Activated naive CD8-positive, alpha-beta T cell (primary cell): ENCODE data around the gene RFK.

ENCODE experiments used
- H3K27ac Mint-ChIP-seq: one replicate; pipeline ENCODE4 v1.8.0; 2021; ENCODE audit warnings: mixed read lengths
- H3K27me3 Mint-ChIP-seq: one replicate; pipeline ENCODE4 v1.8.0; 2021; ENCODE audit warnings: mixed read lengths
- H3K36me3 Mint-ChIP-seq: one replicate; pipeline ENCODE4 v1.8.0; 2021; ENCODE audit warnings: mixed read lengths
- H3K4me1 Mint-ChIP-seq: one replicate; pipeline ENCODE4 v1.8.0; 2021; ENCODE audit warnings: low read depth, mixed read lengths
- H3K4me3 Mint-ChIP-seq: one replicate; pipeline ENCODE4 v1.8.0; 2021; ENCODE audit warnings: mild to moderate bottlenecking, mixed read lengths
- H3K9me3 Mint-ChIP-seq: one replicate; pipeline ENCODE4 v1.8.0; 2021; ENCODE audit warnings: low read depth, mixed read lengths

Gene RFK

DNA sequence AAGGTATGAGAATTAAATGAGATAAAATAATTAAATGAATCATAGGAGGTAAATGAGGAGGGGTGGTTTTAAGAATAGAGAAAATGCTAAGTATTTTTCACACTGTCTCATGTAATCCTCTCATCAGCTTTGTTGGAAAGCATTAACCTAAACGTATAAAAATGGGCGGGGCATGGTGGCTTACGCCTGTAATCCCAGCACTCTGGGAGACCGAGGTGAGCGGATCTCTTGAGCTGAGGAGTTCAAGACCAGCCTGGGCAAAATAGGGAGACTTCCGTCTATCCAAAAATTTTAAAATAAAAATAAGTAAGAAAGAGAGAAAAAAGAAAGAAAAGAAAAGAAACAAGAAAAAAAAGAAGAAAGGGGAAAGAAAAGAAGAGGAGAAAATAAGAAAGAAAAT, 1.9 kb upstream of the RFK start:
- no peak overlapping the region for H3K4me3 Mint-ChIP-seq
- peaks cover 27% of the 10 kb centered on the region for H3K4me1 Mint-ChIP-seq
- H3K9me3 Mint-ChIP-seq, result no peaks in the 10 kb centered on the region
- H3K27ac Mint-ChIP-seq, result no peak overlapping the region
- H3K36me3 Mint-ChIP-seq, result peaks cover 10% of the 10 kb centered on the region
- H3K27me3 Mint-ChIP-seq, result no peaks in the 10 kb centered on the region

GRCh38 chr9:76395381-76395780, 1.2 kb upstream of the RFK start:
- H3K27me3 Mint-ChIP-seq, result no peaks in the 10 kb centered on the region
- H3K9me3 Mint-ChIP-seq, result no peaks in the 10 kb centered on the region
- peaks cover 14% of the 10 kb centered on the region for H3K36me3 Mint-ChIP-seq
- peaks cover 33% of the 10 kb centered on the region for H3K4me1 Mint-ChIP-seq
- peak overlapping the region; percentile 40 for H3K4me3 Mint-ChIP-seq
- peak overlapping the region; percentile 70 for H3K27ac Mint-ChIP-seq

GRCh38 chr9:76394960-76395252, 680 bp upstream of the RFK start:
- Mint-ChIP-seq H3K4me1 (peaks cover 33% of the 10 kb centered on the region), H3K27me3 (no peaks in the 10 kb centered on the region), H3K27ac (peak overlapping the region; percentile 97), H3K36me3 (peaks cover 14% of the 10 kb centered on the region), H3K4me3 (peak overlapping the region; percentile 99), H3K9me3 (no peaks in the 10 kb centered on the region)

- Mint-ChIP-seq H3K4me1 (peaks cover 36% of the 10 kb centered on the region), H3K27ac (no peak overlapping the region)
These were observed 3.6 kb downstream of the RFK start for GRCh38 chr9:76390656-76391055.

DNA sequence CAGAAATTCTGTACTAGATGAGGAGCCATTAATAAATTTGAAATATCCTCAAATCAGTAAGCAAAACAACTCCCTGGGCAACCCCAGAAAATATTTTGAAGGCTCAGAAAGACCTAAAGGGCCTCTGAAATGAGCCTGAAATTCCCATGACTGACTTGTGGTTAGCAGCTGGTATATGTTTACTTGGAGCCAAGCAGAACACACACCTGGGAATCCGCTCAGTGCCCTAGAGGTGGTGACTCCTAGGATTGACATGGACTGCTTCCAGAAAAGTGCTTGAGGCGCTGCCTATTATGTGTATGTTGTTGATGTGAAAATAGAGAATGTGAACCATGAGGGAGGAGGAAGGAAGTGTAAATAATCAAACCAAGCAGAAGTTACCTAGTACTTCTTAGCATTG, 14.7 kb downstream of the RFK start:
- Mint-ChIP-seq H3K4me3 (no peak overlapping the region), H3K4me1 (no peaks in the 10 kb centered on the region)

More at GRCh38 chr9:76390656-76391055, 3.6 kb downstream of the RFK start:
- Mint-ChIP-seq H3K9me3 (no peaks in the 10 kb centered on the region), H3K36me3 (peaks cover 21% of the 10 kb centered on the region), H3K27me3 (no peaks in the 10 kb centered on the region), H3K4me3 (no peak overlapping the region)

GRCh38 chr9:76378367-76379073, 15.7 kb downstream of the RFK start:
- no peak overlapping the region for H3K27ac Mint-ChIP-seq

More for the DNA sequence above, 14.7 kb downstream of the RFK start:
- Mint-ChIP-seq H3K9me3 (no peaks in the 10 kb centered on the region), H3K36me3 (peaks cover 9% of the 10 kb centered on the region), H3K27me3 (no peaks in the 10 kb centered on the region), H3K27ac (no peak overlapping the region)

GRCh38 chr9:76377791-76378190, 16.4 kb downstream of the RFK start:
- Mint-ChIP-seq H3K9me3 (no peaks in the 10 kb centered on the region), H3K27ac (no peak overlapping the region), H3K4me1 (no peaks in the 10 kb centered on the region), H3K36me3 (peaks cover 5% of the 10 kb centered on the region), H3K27me3 (no peaks in the 10 kb centered on the region), H3K4me3 (no peak overlapping the region)

More at GRCh38 chr9:76378367-76379073, 15.7 kb downstream of the RFK start:
- H3K4me1 Mint-ChIP-seq, result no peaks in the 10 kb centered on the region
- H3K9me3 Mint-ChIP-seq, result no peaks in the 10 kb centered on the region
- H3K36me3 Mint-ChIP-seq, result peaks cover 8% of the 10 kb centered on the region
- no peak overlapping the region for H3K4me3 Mint-ChIP-seq
- H3K27me3 Mint-ChIP-seq, result no peaks in the 10 kb centered on the region

- H3K9me3 Mint-ChIP-seq, result no peaks in the 10 kb centered on the region
- H3K27ac Mint-ChIP-seq, result no peak overlapping the region
These were observed 19.3 kb downstream of the RFK start for GRCh38 chr9:76374783-76375559.

GRCh38 chr9:76373784-76374474, 20.3 kb downstream of the RFK start:
- Mint-ChIP-seq H3K27ac (no peak overlapping the region), H3K36me3 (peaks cover 3% of the 10 kb centered on the region), H3K4me3 (no peak overlapping the region), H3K4me1 (no peaks in the 10 kb centered on the region), H3K27me3 (no peaks in the 10 kb centered on the region), H3K9me3 (no peaks in the 10 kb centered on the region)

More at GRCh38 chr9:76374783-76375559, 19.3 kb downstream of the RFK start:
- Mint-ChIP-seq H3K27me3 (no peaks in the 10 kb centered on the region), H3K4me1 (no peaks in the 10 kb centered on the region), H3K4me3 (no peak overlapping the region), H3K36me3 (peaks cover 3% of the 10 kb centered on the region)

DNA sequence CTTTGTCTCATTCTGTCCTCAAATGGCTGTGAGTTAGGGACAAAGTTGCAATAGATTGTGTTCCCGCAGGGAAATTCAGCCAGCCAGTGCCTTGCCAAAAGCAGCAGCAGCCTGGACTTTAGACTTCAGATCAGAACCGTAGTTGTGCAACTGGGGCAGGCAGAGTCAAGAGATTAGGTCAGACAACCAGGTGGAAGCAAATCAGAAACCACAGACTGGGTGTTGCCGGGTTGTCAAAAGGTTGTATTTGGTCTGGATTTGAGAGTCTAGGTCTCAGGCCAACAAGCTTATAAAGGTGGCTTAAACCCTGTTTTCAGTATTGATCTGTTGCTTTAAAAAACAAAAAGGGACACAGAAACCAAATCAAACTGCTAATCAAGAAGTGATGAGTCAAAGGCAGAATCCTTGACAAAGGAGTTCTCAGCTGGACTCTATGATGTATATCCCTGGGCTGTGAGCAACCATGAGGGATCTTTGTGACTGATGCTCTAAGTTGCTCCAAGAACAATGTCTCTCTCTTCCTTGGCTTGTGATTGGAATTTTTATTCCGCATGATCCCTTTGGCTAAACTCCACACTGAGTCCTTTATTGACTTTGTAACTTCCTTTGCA, 20.9 kb downstream of the RFK start:
- H3K27ac Mint-ChIP-seq, result no peak overlapping the region
- no peaks in the 10 kb centered on the region for H3K27me3 Mint-ChIP-seq
- H3K36me3 Mint-ChIP-seq, result peaks cover 3% of the 10 kb centered on the region
- no peaks in the 10 kb centered on the region for H3K4me1 Mint-ChIP-seq
- no peak overlapping the region for H3K4me3 Mint-ChIP-seq
- no peaks in the 10 kb centered on the region for H3K9me3 Mint-ChIP-seq

- H3K4me1 Mint-ChIP-seq, result no peaks in the 10 kb centered on the region
- peaks cover 3% of the 10 kb centered on the region for H3K36me3 Mint-ChIP-seq
- no peak overlapping the region for H3K27ac Mint-ChIP-seq
- H3K4me3 Mint-ChIP-seq, result no peak overlapping the region
- H3K27me3 Mint-ChIP-seq, result no peaks in the 10 kb centered on the region
- H3K9me3 Mint-ChIP-seq, result no peaks in the 10 kb centered on the region
These were observed 21.9 kb downstream of the RFK start for GRCh38 chr9:76372336-76372735.

- H3K36me3 Mint-ChIP-seq, result peaks cover 3% of the 10 kb centered on the region
- H3K27me3 Mint-ChIP-seq, result no peaks in the 10 kb centered on the region
- H3K4me1 Mint-ChIP-seq, result no peaks in the 10 kb centered on the region
- no peak overlapping the region for H3K4me3 Mint-ChIP-seq
- no peak overlapping the region for H3K27ac Mint-ChIP-seq
- no peaks in the 10 kb centered on the region for H3K9me3 Mint-ChIP-seq
These were observed 22.3 kb downstream of the RFK start for GRCh38 chr9:76371901-76372300.

GRCh38 chr9:76370396-76371023, 23.7 kb downstream of the RFK start:
- Mint-ChIP-seq H3K27me3 (no peaks in the 10 kb centered on the region), H3K27ac (no peak overlapping the region), H3K4me3 (no peak overlapping the region), H3K36me3 (peaks cover 3% of the 10 kb centered on the region), H3K9me3 (no peaks in the 10 kb centered on the region), H3K4me1 (no peaks in the 10 kb centered on the region)

GRCh38 chr9:76369583-76369982, 24.6 kb downstream of the RFK start:
- Mint-ChIP-seq H3K4me3 (no peak overlapping the region), H3K27ac (no peak overlapping the region), H3K4me1 (no peaks in the 10 kb centered on the region), H3K27me3 (no peaks in the 10 kb centered on the region), H3K36me3 (peaks cover 2% of the 10 kb centered on the region), H3K9me3 (no peaks in the 10 kb centered on the region)
